SU-DHL-6 (cell line): ENCODE results near the gene FNTB.

Source experiments
- CTCF ChIP-seq: fragments of 200-600 bp; sonication (generic); IDR thresholded peaks from one replicate; pipeline ENCODE4 v1.5.1; 2017; ENCODE audit warnings: antibody characterized with exemption, mild to moderate bottlenecking, low read length, moderate library complexity; ENCODE audit not compliant: insufficient read depth, poor library complexity, severe bottlenecking
- EZH2phosphoT487 ChIP-seq: fragments of 200-600 bp; sonication (generic), shearing (Covaris generic); conservative IDR thresholded peaks from 2 replicates; pipeline ENCODE4 v1.6.1; 2018; ENCODE audit warnings: mild to moderate bottlenecking, antibody characterized with exemption, low read length, moderate library complexity, mixed read lengths

- TF ChIP-seq CTCF (no peak), EZH2phosphoT487 (no peak)
Measured at GRCh38 chr14:65109357-65109756, 122.7 kb downstream of the FNTB start.
